ENCODE data around the gene DENND1A.

DNA sequence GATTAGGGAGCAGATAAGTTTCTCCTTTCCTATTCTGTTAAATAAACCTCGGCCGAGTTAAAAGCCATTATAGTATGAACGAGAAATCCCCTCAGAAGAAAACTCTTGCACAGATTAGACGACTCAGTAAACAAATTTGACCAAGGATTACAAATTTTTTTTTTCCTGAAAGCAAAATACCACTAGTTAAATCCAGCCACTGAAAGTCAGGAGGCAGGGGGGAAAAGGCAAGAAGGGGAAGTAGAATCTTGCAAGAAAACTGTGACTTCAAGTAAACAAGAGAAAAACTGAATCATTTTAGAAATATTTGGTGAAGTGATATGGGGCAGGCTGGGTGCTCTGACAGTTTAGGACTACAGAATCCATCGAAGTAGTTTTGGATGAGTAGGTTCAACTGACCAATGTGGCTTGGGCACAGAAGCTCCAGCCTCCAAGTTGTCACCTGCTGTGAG is 251.0 kb downstream of the DENND1A start:
- TF ChIP-seq POLR2AphosphoS5 (IDR thresholded peaks at IDR 0.05; ENCODE audit: borderline replicate concordance, low read depth, low read length) (no peak), EZH2 (IDR thresholded peaks at IDR 0.05) (no peak)
